GM12874 (cell line): ENCODE measurements around the gene METTL3.

Experiments used
- CTCF ChIP-seq: IDR thresholded peaks from 2 replicates; pipeline ENCODE4 v1.5.1; 2011; ENCODE audit warnings: low read depth, mild to moderate bottlenecking, control low read depth, low read length, moderate library complexity; ENCODE audit not compliant: insufficient read depth

Gene METTL3

GRCh38 chr14:21543521-21543960 is 32.4 kb upstream of the METTL3 start:
- no peak for TF ChIP-seq CTCF

GRCh38 chr14:21541413-21542074 is 30.4 kb upstream of the METTL3 start:
- TF ChIP-seq CTCF: no peak

- TF ChIP-seq CTCF: no peak
These were observed 28.2 kb upstream of the METTL3 start for GRCh38 chr14:21539189-21539940.

- no peak for TF ChIP-seq CTCF
These were observed 25.9 kb upstream of the METTL3 start for GRCh38 chr14:21537090-21537424.

GRCh38 chr14:21536418-21537089 is 25.4 kb upstream of the METTL3 start:
- no peak for TF ChIP-seq CTCF

GRCh38 chr14:21535545-21536417 is 24.6 kb upstream of the METTL3 start:
- TF ChIP-seq CTCF: no peak

- no peak for TF ChIP-seq CTCF
These were observed 23.4 kb upstream of the METTL3 start for GRCh38 chr14:21534576-21534975.
